ENCODE measurements around the gene HERPUD1. TPM values are rescaled to one million over a fixed set of nuclear protein-coding genes. Genes with fewer than 3 reads are reported as not detected.
"Not testable (repeated sequence)": the region's sequence is repeated elsewhere in the genome, so short reads cannot be mapped to it uniquely, and the experiment has no call there.

Gene HERPUD1
- total and polyA plus RNA-seq, 4 donors, result 57.8 to 219 (median 118) TPM

- peak; percentile 24 for TF ChIP-seq ZBTB33 (IDR thresholded peaks at IDR 0.05)
- TF ChIP-seq ATF3 (IDR thresholded peaks at IDR 0.05), result peak; percentile 12
- peak in 1 of 2 donors; percentile 32 for TF ChIP-seq EGR1 (IDR thresholded peaks at IDR 0.05; ENCODE audit: low read depth in 2 of 2)
- TF ChIP-seq GABPA (IDR thresholded peaks at IDR 0.05 in 1 of 2, conservative IDR thresholded peaks at IDR 0.05 in 1 of 2), result peak in 1 of 2 donors; percentile 53
- TF ChIP-seq RAD21 (IDR thresholded peaks at IDR 0.05), result peak; percentile 38 to 51
- TF ChIP-seq JUND (IDR thresholded peaks at IDR 0.05), result peak in 1 of 2 donors; percentile 21
- TF ChIP-seq CTCF (IDR thresholded peaks at IDR 0.05; ENCODE audit: low read depth, low read length, missing input control), result no peak
- peak; percentile 97 for TF ChIP-seq FOXA1 (IDR thresholded peaks at IDR 0.05)
These were observed 1.0 kb downstream of the HERPUD1 start (continued) for GRCh38 chr16:56932721-56933619.

GRCh38 chr16:56933828-56934598 lies 2.1 kb downstream of the HERPUD1 start:
- TF ChIP-seq HNF4A (conservative IDR thresholded peaks at IDR 0.05) (no peak), YY1 (IDR thresholded peaks at IDR 0.05) (no peak)
- Histone ChIP-seq H3K4me3 (ENCODE audit: low read depth in 1 of 3, low read length in 3 of 3) (peak overlapping the region; percentile 79 to 98 (median 91)), H3K9me3 (ENCODE audit: control insufficient read depth in 4 of 4, low read length in 3 of 4) (no peaks in the 10 kb centered on the region), H3K27me3 (ENCODE audit: control insufficient read depth in 4 of 4, insufficient read depth in 4 of 4, low read length in 3 of 4) (no peaks in the 10 kb centered on the region), H3K9ac (ENCODE audit: low read depth in 1 of 2, low read length in 2 of 2) (peak overlapping the region; percentile 91 to 95), H3K36me3 (ENCODE audit: control insufficient read depth in 4 of 4, insufficient read depth in 3 of 4, low read depth in 1 of 4, low read length in 3 of 4) (peaks cover 12 to 41% (median 35%) of the 10 kb centered on the region in 4 donors), H3K4me1 (ENCODE audit: control insufficient read depth in 4 of 4, insufficient read depth in 4 of 4, low read length in 3 of 4) (peaks cover 2 to 38% (median 27%) of the 10 kb centered on the region in 4 donors), H3K27ac (ENCODE audit: low read depth in 1 of 2, low read length in 2 of 2) (peak overlapping the region; percentile 95 to 97)
- 11% methylated on average over 8 of the region's 8 CpGs for WGBS
- no peak for DNase-seq (ENCODE audit: low spot score)

GRCh38 chr16:56934599-56935145 lies 2.7 kb downstream of the HERPUD1 start:
- H3K9me3 ChIP-seq (ENCODE audit: control insufficient read depth in 4 of 4, low read length in 3 of 4); H3K27ac ChIP-seq (ENCODE audit: low read depth in 1 of 2, low read length in 2 of 2); H3K27me3 ChIP-seq (ENCODE audit: control insufficient read depth in 4 of 4, insufficient read depth in 4 of 4, low read length in 3 of 4); DNase-seq (ENCODE audit: low spot score): not testable (repeated sequence)
- Histone ChIP-seq H3K36me3 (ENCODE audit: control insufficient read depth in 4 of 4, insufficient read depth in 3 of 4, low read depth in 1 of 4, low read length in 3 of 4) (peaks cover 14 to 47% (median 41%) of the 10 kb centered on the region in 4 donors), H3K4me3 (ENCODE audit: low read depth in 1 of 3, low read length in 3 of 3) (peak overlapping the region; percentile 79 to 98 (median 91)), H3K9ac (ENCODE audit: low read depth in 1 of 2, low read length in 2 of 2) (peak overlapping the region; percentile 91 to 95), H3K4me1 (ENCODE audit: control insufficient read depth in 4 of 4, insufficient read depth in 4 of 4, low read length in 3 of 4) (peaks cover 5 to 38% (median 27%) of the 10 kb centered on the region in 4 donors)
- WGBS, result 31% methylated on average over 8 of the region's 8 CpGs
- TF ChIP-seq JUND (IDR thresholded peaks at IDR 0.05), result peak in 1 of 2 donors; percentile 12
